HepG2 (cell line): Measurements from ENCODE around the gene RSPH10B. TPM values are rescaled to one million over a fixed set of nuclear protein-coding genes. Genes with fewer than 3 reads are reported as not detected.

Experiments used
- MBD4 ChIP-seq: IDR thresholded peaks from 2 replicates; pipeline ENCODE4 v1.6.1; 2012; ENCODE audit warnings: low read length, inconsistent platforms, borderline replicate concordance
- PATZ1 ChIP-seq: sonication (generic); formaldehyde crosslinking; IDR thresholded peaks from 2 replicates; pipeline ENCODE4 v1.4.0; 2020; ENCODE audit warnings: missing genetic modification reagents
- ZNF142 ChIP-seq: sonication (generic); formaldehyde crosslinking; IDR thresholded peaks from 2 replicates; pipeline ENCODE4 v1.4.0; 2020; ENCODE audit warnings: missing genetic modification reagents
- ZNF549 ChIP-seq: sonication (generic); formaldehyde crosslinking; IDR thresholded peaks from 2 replicates; pipeline ENCODE4 v1.5.0; 2020; ENCODE audit warnings: missing genetic modification reagents
- ZNF567 ChIP-seq: sonication (generic); formaldehyde crosslinking; IDR thresholded peaks from 2 replicates; pipeline ENCODE4 v1.8.1; 2023; ENCODE audit warnings: mild to moderate bottlenecking, missing genetic modification reagents, borderline replicate concordance
- ZNF710 ChIP-seq: sonication (generic); formaldehyde crosslinking; IDR thresholded peaks from 2 replicates; pipeline ENCODE4 v1.5.0; 2020; ENCODE audit warnings: mild to moderate bottlenecking, missing genetic modification reagents, borderline replicate concordance
- ZSCAN31 ChIP-seq: sonication (generic); formaldehyde crosslinking; IDR thresholded peaks from 2 replicates; pipeline ENCODE4 v1.5.0; 2020; ENCODE audit warnings: low read depth, mild to moderate bottlenecking, missing genetic modification reagents
- polyA plus RNA-seq, 8 experiments: library from polyadenylated mRNA; depleted of rRNA in 3 of 8; stranded (reverse) in 7 of 8; unstranded in 1 of 8; fragments of >200 nt; fragmentation: Illumina TruSeq in 4 of 8; extraction: Trizol in 4 of 8; gene quantifications; 2 replicates each; pipeline versions ENCODE4 v1.2.1 to v1.2.3, GENCODE V29; 2011 to 2016; ENCODE audit warnings: low read depth in 4 of 8, missing spikeins in 1 of 8, mixed read lengths in 1 of 8; ENCODE audit not compliant: insufficient read depth in 1 of 8
- total RNA-seq, 5 experiments: library from RNA; depleted of rRNA; stranded (reverse); fragments of >200 nt; fragmentation: Illumina TruSeq; extraction: Trizol; gene quantifications; 2 replicates each; pipeline ENCODE4 v1.2.3, GENCODE V29; 2016; ENCODE audit warnings: low read depth in 1 of 5
- TF ChIP-seq, protein P1 (sequence below): conservative IDR thresholded peaks from 2 replicates; pipeline ENCODE4 v1.6.1; 2018; ENCODE audit warnings: missing genetic modification reagents
- TF ChIP-seq, protein P2 (sequence below): sonication (generic); formaldehyde crosslinking; conservative IDR thresholded peaks from 2 replicates; pipeline ENCODE4 v1.4.0; 2020; ENCODE audit warnings: missing genetic modification reagents
- TF ChIP-seq, protein P3 (sequence below): sonication (generic); formaldehyde crosslinking; IDR thresholded peaks from 2 replicates; pipeline ENCODE4 v1.9.0; 2022; ENCODE audit warnings: low read depth, missing genetic modification reagents

RSPH10B gene
- total and polyA plus RNA-seq, 2 of the 13 experiments (the other 11 are each of a cell fraction or from before 2014, with no cell fraction given): not detected

DNA sequence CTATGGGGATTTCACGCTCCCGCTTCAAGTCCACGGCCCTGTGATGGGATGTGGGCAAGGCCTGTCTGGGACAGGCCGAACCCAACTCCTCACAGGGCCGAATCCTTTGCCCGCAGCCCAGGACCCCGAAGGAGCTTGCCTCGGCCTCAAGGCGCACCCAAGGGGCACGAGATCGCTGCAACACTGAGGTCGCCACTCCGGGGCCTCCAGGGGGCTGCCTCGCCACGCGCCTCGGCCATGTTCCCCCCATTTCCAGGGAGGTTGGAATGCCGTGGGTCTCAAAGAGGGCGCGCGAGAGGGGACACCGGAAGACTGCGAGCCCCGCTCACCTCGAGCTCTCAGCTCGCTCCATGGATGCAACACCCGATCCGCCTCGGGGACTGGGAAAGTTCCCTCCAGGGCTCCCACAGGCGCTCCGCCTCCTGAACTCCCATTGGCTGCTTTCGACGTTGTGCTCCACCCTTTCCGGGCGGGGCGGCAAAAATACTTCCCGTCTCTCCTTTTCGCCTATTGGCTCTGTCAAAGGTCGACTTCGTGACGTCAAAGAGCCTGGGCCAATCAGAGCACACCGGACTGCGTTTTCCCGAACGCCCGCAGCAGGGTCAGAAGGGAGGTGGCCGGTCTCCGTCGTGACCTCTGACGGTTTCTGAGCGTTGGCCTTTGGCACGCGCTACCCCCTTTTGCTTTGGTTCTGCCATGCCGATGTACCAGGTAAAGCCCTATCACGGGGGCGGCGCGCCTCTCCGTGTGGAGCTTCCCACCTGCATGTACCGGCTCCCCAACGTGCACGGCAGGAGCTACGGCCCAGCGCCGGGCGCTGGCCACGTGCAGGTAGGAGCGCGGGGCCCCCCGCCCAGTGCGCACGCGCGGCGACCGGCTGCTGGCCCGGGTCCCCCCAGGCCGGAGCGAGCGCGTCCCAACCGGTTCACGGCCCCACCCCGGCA, 38.5 kb upstream of the RSPH10B start, which contains the start of the genes AIMP2 and PMS2 (continued):
- peak; percentile 100 for TF ChIP-seq ZSCAN31 (CRISPR knock-in tag)
- TF ChIP-seq, protein P1, sequence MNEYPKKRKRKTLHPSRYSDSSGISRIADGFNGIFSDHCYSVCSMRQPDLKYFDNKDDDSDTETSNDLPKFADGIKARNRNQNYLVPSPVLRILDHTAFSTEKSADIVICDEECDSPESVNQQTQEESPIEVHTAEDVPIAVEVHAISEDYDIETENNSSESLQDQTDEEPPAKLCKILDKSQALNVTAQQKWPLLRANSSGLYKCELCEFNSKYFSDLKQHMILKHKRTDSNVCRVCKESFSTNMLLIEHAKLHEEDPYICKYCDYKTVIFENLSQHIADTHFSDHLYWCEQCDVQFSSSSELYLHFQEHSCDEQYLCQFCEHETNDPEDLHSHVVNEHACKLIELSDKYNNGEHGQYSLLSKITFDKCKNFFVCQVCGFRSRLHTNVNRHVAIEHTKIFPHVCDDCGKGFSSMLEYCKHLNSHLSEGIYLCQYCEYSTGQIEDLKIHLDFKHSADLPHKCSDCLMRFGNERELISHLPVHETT (CRISPR knock-in tag): peak; percentile 96
- no peak; the same call in 1 of the 2 replicates for TF ChIP-seq ZNF710 (CRISPR knock-in tag)
- TF ChIP-seq MBD4: no peak
- peak; percentile 100 for TF ChIP-seq ZNF567
- peak; percentile 98 for TF ChIP-seq ZNF142 (CRISPR knock-in tag)
- TF ChIP-seq, protein P2, sequence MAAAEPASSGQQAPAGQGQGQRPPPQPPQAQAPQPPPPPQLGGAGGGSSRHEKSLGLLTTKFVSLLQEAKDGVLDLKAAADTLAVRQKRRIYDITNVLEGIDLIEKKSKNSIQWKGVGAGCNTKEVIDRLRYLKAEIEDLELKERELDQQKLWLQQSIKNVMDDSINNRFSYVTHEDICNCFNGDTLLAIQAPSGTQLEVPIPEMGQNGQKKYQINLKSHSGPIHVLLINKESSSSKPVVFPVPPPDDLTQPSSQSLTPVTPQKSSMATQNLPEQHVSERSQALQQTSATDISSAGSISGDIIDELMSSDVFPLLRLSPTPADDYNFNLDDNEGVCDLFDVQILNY (CRISPR knock-in tag): peak; percentile 81
- peak; percentile 78 for TF ChIP-seq PATZ1 (CRISPR knock-in tag)
- TF ChIP-seq, protein P3, sequence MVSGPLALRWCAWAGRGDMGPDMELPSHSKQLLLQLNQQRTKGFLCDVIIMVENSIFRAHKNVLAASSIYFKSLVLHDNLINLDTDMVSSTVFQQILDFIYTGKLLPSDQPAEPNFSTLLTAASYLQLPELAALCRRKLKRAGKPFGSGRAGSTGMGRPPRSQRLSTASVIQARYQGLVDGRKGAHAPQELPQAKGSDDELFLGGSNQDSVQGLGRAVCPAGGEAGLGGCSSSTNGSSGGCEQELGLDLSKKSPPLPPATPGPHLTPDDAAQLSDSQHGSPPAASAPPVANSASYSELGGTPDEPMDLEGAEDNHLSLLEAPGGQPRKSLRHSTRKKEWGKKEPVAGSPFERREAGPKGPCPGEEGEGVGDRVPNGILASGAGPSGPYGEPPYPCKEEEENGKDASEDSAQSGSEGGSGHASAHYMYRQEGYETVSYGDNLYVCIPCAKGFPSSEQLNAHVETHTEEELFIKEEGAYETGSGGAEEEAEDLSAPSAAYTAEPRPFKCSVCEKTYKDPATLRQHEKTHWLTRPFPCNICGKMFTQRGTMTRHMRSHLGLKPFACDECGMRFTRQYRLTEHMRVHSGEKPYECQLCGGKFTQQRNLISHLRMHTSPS (CRISPR knock-in tag): peak; percentile 86
- TF ChIP-seq ZNF549 (CRISPR knock-in tag): peak; percentile 88; the same call in 1 of the 2 replicates
